HG02973 (cell line): ENCODE results near the gene BMP4.

ENCODE experiments used
- ATAC-seq: cut with Tn5 transposase; IDR thresholded peaks from one replicate; pipeline ENCODE4 v1.9.1; 2021; ENCODE audit warnings: moderate library complexity; ENCODE audit not compliant: unreplicated experiment

Gene BMP4

GRCh38 chr14:53964249-53964648 is 7.6 kb upstream of the BMP4 start:
- ATAC-seq, result no peak

DNA sequence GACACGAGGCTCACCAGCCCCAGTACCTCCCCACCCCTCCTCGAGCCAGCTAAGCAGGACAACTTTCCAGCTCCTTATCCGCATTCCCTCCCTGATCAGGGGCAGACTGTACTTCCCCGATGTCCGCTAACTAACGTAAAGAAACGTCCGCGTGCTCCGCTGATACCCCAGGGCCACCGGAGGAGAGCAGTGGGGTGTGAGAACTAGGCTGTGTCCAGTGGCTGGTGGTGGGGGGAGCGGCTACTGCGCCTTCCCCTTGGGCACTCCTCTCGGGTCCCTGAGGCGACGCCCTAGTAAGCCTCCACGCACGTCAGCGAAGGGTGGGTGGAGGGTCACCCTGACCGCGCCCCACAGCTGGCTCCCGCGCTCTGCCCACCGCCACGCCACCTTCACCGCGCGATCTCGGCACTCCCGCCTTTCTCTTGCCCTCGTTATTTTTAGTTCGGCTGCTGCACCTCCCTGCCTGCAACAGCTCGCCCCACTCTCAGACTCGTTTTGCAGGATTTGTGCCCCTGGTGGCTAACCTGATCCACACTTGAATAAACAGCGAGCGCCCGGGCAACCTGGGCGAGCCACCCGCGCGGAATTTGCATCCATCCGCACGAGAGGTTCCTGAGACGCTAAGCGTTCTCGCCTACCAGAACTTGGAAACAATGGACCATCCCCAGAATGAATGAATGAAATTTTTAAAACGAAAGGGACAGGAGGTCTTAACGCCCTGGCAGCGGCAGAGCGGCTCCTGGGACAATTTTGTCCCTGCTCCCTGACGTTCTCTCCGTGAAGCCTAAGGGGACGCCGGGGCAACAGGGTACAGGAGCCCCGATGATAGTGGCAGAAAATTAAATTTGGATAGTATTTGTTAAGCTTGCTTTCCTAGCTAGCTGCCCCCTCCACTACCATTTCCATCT is 6.9 kb upstream of the BMP4 start:
- ATAC-seq, result no peak

GRCh38 chr14:53962953-53963319 is 6.3 kb upstream of the BMP4 start:
- no peak for ATAC-seq

- ATAC-seq, result no peak
Observed at GRCh38 chr14:53958628-53959027, 2.0 kb upstream of the BMP4 start.

GRCh38 chr14:53957739-53958138 is 1.1 kb upstream of the BMP4 start:
- no peak for ATAC-seq

- no peak for ATAC-seq
Observed at GRCh38 chr14:53955671-53956426, 776 bp downstream of the BMP4 start.

DNA sequence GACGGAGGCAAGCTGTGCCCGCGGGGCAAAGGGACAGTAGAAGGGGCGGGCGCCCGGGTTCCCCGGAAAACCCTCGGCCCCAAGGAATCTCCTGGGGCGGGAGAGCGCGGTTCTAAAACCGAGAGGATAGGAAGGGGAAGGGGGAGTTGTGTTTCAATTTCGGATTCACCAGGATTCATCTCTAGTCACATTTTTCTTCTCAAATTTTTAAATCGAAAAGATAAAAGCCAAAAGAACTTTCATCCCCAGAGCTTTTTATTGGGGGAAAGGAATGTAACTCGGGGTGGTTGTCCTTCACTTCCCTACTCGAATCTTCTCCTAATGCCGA is 1.4 kb downstream of the BMP4 start:
- no peak for ATAC-seq

DNA sequence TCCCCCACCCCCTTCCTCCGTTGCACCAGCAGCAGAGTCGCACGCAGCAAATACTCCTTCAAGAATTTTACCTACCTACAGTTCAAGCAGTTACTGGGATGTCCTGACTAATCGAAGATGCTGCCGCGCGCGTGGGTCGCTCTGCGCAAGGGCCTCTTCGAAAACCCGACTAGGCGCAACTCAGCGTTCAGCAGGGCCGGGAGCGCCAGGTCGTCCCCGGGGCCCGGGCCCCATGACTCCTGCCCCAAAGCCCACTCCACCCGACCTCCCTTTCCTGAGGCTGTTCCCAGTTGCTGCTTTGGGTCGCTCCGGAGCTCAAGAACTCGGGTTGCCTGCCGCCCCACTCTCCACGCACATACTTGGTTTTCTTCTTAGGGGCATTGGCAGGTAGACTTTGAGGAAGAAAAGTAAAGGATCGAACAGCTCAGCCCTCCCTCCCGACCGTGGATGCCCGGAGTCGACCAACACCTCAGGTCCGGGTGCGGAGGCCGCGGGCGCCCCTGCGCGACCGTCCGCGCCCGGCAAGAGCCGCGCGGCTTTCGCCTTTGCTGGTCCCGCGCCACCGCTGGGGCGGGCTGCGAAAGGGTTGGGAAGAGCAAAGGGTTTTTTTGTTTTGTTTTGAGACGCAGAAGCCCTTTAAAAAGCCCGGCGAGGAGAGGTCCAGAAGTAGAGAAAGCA is 1.9 kb downstream of the BMP4 start:
- ATAC-seq, result no peak

- no peak for ATAC-seq
Observed at GRCh38 chr14:53953828-53954550, 2.6 kb downstream of the BMP4 start.

- ATAC-seq, result no peak
Observed at GRCh38 chr14:53953002-53953827, 3.4 kb downstream of the BMP4 start.

DNA sequence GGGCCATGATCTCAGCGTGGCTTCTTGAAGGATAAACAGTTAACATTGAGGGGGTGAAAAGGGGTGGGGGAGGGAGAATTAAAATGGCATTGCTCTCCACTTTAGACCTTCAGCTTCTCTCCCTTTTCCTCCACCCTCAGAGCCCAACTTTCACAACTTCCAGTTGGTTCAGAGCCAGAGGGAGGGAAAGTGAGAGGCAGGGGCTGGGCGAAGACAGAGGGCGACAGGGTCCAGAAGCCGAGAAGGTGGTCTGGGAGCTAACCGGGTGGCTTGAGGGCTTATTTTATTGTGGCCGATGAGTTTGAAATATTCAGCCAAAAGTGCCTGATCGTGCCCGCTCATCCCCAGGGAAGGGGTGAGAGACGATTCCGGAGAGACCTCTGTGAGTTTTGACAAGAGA is 4.1 kb downstream of the BMP4 start:
- ATAC-seq, result no peak

GRCh38 chr14:53951627-53952303 is 4.9 kb downstream of the BMP4 start:
- ATAC-seq, result no peak

GRCh38 chr14:53951243-53951626 is 5.4 kb downstream of the BMP4 start:
- ATAC-seq, result no peak

DNA sequence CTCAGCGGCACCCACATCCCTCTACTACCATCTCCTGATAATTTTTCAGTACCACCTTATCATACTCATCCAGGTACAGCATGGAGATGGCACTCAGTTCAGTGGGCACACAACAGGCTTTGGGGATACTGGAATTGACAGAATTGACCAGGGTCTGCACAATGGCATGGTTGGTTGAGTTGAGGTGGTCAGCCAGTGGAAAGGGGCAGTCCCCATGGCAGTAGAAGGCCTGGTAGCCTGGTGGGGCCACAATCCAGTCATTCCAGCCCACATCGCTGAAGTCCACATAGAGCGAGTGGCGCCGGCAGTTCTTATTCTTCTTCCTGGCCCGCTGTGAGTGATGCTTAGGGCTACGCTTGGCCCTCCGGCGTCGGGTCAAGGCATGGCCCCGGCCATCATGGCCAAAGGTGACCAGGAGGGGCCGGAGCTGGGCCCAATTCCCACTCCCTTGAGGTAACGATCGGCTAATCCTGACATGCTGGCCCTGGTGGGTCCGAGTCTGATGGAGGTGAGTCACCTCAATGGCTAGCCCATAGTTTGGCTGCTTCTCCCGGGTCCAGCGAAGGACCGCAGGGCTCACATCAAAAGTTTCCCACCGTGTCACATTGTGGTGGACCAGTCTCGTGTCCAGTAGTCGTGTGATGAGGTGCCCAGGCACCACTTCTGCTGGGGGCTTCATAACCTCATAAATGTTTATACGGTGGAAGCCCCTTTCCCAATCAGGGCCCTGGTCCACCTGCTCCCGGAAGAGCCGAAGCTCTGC is 6.4 kb downstream of the BMP4 start:
- no peak for ATAC-seq

DNA sequence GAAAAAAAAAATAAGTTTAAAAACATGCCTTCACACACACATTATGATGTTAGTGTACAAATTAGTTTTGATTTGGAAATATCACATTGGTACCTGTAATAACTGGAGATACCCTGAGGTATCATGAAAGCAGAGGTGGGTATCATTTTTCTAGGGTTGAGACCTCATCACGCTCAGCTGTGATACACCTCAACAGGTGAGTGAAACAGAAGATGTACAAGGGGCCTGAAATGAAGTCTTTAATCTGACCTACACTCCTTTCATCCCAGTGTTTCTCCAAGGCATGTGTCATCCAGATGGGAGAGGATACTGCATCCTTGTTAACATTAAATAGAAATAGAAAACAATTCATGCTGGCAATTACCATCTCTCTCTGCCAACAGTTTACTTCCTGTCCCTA is 7.4 kb downstream of the BMP4 start:
- ATAC-seq, result no peak

DNA sequence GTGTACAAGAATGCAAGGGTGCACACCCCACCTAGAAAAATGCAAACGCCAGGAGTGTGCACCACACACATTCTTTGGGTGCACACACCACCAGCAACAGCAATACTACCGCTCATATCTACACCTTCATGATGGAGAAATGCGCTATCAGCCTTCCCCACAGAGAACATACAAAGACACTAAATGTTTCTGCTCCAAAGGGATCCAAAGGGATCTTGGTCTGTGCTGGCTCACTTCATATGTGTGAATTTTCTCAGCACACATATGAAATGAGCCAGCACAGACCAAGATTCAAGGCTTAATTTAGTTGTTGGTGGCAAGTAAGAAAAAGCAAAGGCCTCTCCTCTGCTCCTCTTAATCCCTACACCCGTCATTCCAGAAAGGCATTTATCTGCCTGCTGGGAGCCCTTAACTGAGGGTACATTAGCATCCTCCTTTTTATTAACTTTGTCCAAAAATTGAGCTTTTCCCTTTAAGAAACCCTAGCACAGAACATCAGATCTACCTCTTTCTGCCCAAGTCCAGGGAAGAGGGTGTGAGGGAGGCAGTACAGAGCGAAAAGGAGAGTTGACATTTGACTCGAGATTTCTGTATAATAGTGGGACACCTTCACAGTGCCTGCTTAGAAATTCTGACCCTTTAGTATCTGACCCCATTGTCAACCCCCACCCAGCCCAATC is 8.3 kb downstream of the BMP4 start:
- no peak for ATAC-seq

GRCh38 chr14:53947452-53948204 is 9.0 kb downstream of the BMP4 start:
- ATAC-seq, result no peak

GRCh38 chr14:53947094-53947445 is 9.6 kb downstream of the BMP4 start:
- ATAC-seq, result no peak
